GM19035 (cell line): Measurements from ENCODE around the gene BICDL2.
A peak's percentile ranks its signal among the peaks of the same experiment; 100 is the strongest.

Experiments used
- ATAC-seq: cut with Tn5 transposase; IDR thresholded peaks from one replicate; pipeline ENCODE4 v1.9.1; 2021; ENCODE audit not compliant: unreplicated experiment

The BICDL2 gene

DNA sequence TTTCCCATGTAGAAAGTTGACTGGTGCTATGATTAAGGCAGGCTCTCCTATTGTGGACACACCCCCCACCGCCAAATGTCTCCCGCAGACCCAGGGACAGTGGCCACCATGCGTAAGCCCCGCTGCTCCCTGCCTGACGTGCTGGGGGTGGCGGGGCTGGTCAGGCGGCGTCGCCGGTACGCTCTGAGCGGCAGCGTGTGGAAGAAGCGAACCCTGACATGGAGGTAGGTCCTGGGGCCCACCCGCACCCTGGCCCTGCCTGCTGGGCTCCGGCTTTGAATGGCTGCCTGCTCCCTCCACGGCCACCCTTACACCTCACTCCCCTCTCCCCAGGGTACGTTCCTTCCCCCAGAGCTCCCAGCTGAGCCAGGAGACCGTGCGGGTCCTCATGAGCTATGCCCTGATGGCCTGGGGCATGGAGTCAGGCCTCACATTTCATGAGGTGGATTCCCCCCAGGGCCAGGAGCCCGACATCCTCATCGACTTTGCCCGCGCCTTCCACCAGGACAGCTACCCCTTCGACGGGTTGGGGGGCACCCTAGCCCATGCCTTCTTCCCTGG, 13.3 kb upstream of the BICDL2 start:
- ATAC-seq = no peak

DNA sequence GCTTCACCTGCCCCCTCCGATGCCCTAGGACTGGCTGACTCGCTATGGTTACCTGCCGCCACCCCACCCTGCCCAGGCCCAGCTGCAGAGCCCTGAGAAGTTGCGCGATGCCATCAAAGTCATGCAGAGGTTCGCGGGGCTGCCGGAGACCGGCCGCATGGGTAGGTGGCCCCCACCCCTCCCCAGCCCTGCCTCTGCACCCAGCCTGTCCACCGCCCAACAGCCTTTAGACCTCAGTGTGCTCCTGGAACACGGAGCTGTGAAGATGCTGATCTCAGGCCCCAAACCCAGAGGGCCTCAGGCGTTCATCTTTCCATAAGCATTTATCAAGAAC, 10.6 kb upstream of the BICDL2 start:
- no peak for ATAC-seq

DNA sequence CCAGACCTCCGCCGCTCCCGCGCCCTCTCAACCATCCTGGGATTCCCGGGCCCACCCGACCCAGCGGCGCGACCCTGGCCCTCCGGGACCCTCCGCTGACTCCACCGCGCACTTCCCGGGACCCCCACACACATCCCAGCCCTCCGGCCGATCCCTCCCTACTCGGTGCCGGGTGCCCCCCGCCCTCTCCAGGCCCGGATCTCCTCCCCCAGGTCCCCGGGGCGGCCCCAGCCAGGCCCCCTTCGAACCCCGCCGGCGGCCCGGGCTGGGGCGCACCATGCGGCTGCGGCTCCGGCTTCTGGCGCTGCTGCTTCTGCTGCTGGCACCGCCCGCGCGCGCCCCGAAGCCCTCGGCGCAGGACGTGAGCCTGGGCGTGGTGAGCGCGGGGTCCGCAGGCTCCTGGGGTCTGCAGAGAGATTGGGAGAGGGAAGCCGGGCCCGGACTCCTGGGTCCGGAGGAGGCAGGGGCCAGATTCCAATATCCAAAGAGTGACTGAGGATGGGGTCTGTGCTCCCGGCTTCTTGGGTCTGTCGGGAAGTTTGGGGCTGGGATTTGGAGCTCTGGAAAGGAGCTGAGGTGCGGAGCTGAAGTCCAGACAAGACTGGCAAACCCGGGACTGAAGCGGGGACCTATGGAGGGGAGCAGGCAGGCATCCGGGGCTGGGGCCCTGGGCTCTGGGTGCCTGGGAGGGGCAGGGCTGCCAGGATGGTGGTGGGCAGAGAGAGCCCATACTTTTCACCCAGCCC, 10.1 kb upstream of the BICDL2 start:
- no peak for ATAC-seq

- no peak for ATAC-seq
These were observed 9.3 kb upstream of the BICDL2 start, which contains the start of gene MMP25 for GRCh38 chr16:3045758-3046640. Gene MMP25, plus strand, starts transcription at chr16:3046561. Its CDS starts 357 bp downstream, at chr16:3046918.

GRCh38 chr16:3044708-3045107, 8.0 kb upstream of the BICDL2 start:
- no peak for ATAC-seq

GRCh38 chr16:3042376-3042775, 5.6 kb upstream of the BICDL2 start:
- ATAC-seq = no peak

- ATAC-seq = no peak
These were observed 2.2 kb upstream of the BICDL2 start for GRCh38 chr16:3038896-3039295.

DNA sequence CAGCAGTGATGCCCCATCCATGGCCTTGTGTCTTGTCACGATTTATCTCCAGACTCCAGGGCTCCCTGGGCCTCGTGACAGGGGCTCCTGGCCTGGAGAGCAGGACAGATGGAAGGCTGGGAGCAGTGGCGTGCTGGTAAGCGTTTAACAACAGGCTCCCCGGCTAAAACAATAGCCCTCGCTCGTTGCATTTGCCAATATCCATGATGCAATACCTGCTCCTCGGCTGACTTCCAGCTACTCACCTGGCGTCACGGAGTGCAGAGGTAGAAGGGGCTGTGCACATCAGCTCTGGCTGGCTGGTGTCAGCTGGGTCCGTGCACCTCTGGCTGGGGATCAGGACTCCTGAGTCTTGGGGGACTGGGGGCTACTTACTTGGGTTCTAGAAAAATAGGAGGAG, 1.5 kb upstream of the BICDL2 start:
- no peak for ATAC-seq

DNA sequence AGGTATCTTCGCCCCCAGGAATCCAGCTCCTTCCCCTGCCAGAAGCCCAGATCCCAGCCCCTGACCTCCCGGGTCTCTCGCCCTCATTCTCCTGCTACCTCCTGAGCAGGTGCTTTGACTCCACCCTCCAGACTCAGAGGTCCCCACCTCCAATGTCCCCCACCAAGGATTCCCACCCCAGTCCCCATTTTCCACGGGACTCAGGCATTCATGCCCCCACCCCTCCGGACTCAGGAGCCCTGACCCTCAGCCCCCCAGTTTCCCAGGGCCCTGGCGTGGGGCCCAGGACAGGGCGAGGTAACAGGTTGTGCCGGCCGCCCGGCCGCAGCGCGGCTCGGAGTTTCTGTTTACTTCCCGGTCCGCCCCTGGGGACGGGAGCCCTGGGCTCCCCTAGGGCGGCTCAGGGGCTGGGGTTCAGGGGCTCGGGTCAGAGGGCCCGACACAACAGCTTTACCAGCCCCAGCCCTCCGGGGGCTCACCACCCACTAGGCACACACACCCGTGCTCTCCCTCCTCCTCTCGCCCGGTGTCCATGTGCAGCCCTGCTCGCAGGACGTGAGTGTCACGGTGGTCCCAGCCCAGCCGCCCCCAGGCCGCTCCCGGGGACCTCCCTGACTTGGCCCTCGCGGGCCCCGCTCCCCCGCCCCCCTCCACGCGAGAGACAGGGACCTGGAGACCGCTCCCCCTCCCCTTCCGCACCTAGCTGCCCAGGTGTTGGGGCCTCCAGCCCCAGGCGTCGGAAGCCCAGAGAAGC, 595 bp downstream of the BICDL2 start:
- ATAC-seq = no peak

DNA sequence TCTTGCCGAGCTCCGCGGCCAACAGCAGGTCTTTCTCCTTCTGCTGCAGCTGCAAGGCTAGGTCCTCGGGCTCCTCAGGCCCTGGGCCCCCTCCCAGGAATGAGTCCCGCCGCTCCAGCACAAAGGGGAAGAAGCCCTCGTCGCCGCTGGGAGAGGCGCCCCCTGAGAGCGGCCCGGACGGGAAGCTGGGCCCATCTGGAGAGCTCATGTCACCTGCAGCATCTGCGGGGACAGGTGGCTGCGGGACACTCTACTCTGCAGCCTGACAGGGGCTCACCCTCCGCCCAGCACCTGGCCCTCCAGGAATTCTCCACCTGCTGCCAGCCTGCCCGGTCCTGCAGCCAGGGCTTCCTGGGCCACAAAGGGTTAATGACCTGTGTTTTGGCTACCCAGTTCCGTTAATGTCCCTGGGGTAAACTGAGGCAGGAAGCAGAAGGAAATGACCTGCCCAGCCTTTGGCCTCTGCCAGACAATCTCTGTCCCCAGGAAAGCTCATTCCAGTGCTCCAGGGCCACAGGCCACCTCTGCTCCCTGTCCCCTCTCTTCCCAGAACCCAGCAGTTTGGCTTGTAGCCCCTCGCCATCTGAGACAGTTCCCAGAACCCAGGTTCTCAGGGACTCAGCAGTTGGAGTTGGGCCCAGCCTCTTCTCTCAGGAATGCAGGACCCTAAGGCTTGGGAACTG, 1.3 kb downstream of the BICDL2 start:
- ATAC-seq = no peak

GRCh38 chr16:3032624-3033023, 4.1 kb downstream of the BICDL2 start:
- ATAC-seq = no peak

- ATAC-seq = no peak
These were observed 6.2 kb downstream of the BICDL2 start for GRCh38 chr16:3030222-3031212.

DNA sequence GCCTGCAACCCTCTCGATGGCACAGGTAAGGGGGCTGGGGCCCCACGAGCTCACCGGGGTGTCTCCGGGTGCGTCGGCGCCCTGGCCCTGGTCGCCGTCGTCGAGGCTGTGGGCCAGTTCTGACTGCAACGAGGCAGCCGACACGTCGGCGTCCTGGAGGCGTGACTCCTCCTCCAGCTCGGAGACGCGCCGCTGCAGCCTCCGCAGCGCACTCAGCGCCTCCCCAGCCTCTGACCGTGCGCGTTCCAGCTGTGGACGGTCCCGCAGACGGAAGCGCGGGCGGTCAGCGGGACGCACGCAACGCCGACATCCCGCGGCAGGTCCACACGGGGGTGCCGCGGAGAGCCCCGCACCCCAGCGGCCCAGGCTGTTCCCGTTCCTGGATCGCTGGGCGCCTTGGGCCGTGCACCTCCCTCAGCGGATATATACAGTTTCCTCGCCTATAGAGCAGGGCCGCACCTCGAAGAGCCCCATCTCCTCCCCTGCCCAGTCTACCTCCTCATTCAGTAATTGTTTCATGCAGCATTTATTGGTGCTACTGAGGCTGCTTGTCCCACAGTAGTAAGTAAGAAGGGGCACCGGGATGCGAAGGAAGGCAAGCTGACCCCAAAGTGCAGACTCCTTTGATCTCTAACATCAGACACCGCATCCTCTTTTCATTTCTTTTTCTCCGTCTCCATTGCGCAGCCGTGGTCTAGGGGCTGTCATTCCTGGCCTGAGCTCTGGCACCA, 7.1 kb downstream of the BICDL2 start:
- ATAC-seq = no peak

- no peak for ATAC-seq
These were observed 7.9 kb downstream of the BICDL2 start for GRCh38 chr16:3028716-3029319.

DNA sequence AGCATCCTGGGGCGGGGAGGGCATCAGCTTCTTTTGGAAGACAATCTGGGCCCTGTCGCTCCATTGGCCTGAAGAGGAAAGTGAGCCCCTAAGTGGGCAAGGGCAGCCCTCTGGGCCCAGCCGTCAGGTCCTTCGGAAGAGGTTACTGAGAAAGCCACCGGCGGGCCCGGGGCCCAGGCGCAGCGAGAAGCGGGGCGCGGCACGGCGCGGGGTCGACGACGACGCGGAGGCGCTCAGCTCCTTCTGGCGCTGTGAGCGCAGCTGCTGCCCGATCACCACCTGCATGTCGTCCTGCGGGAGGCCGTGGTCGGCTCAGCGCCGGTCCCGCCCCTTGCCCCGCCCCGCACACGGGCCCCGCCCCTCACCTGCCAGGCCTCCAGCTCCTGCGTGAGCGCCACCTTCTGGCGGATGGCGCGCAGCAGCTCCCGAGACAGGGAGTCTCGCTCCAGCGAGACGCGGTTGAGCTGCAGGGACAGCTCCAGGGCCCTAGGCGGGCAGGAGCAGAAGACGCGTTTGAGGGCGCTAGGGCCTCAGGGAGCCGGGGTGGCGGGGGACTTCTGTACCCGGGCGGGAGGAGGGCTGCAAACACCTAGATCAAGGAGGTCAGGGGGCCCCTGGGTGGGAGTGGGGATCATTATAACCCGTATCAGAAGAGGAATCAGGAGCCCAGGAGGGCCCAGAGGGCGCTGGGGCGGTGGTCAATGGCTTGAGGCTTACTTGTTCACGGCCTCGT, 8.6 kb downstream of the BICDL2 start:
- peak; percentile 27 for ATAC-seq

DNA sequence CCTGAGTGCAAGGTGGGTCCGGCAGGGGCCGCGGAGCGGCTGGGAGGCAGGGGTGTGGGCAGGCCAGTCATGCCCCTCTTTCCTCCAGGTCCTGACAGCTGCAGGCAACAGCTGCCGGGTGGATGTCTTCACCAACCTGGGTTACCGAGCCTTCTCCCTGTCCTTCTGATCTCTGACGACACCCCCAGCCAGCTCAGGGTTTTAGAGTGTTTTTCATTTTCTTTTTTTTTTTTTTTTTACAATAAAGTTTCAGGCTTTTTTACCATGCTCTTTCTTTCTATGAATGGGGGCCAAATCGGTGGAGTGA, 9.3 kb downstream of the BICDL2 start:
- no peak for ATAC-seq

DNA sequence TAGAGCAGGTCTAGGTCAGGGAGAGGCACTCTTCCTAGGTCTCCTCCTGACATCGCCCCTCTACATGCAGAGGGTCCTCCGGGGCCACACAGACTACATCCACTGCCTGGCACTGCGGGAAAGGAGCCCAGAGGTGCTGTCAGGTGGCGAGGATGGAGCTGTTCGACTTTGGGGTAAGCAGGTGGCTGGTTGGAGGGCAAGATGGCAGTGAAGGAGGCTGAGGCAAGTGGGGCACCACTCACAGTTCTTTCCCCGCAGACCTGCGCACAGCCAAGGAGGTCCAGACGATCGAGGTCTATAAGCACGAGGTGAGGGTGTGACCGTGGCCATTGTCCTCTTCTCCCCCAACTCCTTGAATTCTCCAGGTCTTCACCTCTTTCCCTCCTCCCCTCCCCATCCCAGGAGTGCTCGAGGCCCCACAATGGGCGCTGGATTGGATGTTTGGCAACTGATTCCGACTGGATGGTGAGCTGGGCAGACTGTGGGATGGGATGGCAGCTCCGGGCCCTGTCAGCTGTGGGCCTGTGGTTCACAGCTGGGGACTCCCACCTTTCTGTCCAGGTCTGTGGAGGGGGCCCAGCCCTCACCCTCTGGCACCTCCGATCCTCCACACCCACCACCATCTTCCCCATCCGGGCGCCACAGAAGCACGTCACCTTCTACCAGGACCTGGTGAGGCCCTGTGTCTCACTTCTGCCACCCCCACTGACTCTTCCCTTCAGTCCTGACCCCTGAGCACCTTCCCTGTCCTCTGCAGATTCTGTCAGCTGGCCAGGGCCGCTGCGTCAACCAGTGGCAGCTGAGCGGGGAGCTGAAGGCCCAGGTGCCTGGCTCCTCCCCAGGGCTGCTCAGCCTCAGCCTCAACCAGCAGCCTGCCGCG, 9.9 kb downstream of the BICDL2 start:
- ATAC-seq = no peak
